Activated naive CD8-positive, alpha-beta T cell (primary cell): ENCODE data around the gene CA11.
A peak's percentile ranks its signal among the peaks of the same experiment; 100 is the strongest.

Experiments
- H3K27ac Mint-ChIP-seq: one replicate; pipeline ENCODE4 v1.8.0; 2021; ENCODE audit warnings: mixed read lengths
- H3K27me3 Mint-ChIP-seq: one replicate; pipeline ENCODE4 v1.8.0; 2021; ENCODE audit warnings: mixed read lengths
- H3K36me3 Mint-ChIP-seq: one replicate; pipeline ENCODE4 v1.8.0; 2021; ENCODE audit warnings: mixed read lengths
- H3K4me1 Mint-ChIP-seq: one replicate; pipeline ENCODE4 v1.8.0; 2021; ENCODE audit warnings: low read depth, mixed read lengths
- H3K4me3 Mint-ChIP-seq: one replicate; pipeline ENCODE4 v1.8.0; 2021; ENCODE audit warnings: mild to moderate bottlenecking, mixed read lengths
- H3K9me3 Mint-ChIP-seq: one replicate; pipeline ENCODE4 v1.8.0; 2021; ENCODE audit warnings: low read depth, mixed read lengths

The CA11 gene

DNA sequence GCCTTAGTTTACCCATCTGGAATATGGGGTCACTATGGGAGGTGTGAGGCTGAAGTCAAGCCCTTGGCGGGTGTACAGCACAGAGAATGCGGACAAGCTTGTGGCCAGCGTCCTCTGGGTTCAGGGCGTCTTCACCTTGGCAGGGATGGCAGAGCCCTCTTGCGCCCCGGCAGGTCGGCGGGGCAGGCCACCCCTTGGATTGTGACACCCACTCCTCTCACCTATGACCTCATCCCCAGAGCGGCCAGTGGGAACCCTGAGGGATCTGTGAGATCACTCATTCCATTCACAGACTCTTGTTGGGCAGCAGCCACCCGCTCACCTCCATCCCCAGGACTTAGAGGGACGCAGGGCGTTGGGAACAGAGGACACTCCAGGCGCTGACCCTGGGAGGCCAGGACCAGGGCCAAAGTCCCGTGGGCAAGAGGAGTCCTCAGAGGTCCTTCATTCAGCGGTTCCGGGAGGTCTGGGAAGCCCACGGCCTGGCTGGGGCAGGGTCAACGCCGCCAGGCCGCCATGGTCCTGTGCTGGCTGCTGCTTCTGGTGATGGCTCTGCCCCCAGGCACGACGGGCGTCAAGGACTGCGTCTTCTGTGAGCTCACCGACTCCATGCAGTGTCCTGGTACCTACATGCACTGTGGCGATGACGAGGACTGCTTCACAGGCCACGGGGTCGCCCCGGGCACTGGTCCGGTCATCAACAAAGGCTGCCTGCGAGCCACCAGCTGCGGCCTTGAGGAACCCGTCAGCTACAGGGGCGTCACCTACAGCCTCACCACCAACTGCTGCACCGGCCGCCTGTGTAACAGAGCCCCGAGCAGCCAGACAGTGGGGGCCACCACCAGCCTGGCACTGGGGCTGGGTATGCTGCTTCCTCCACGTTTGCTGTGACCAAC, 39.3 kb downstream of the CA11 start, which contains the start of gene SPACA4:
SPACA4 (plus strand) TSS at position 280 of the 896 bp plus-strand sequence; CDS start at position 517, 237 bp downstream.
- no peaks in the 10 kb centered on the region for H3K9me3 Mint-ChIP-seq
- H3K27ac Mint-ChIP-seq = no peak within 1 kb of the TSS
- H3K4me1 Mint-ChIP-seq = peaks cover 2% of the 10 kb centered on the region
- H3K36me3 Mint-ChIP-seq = no peaks in the 10 kb centered on the region
- no peak within 1 kb of the TSS for H3K4me3 Mint-ChIP-seq
- no peaks in the 10 kb centered on the region for H3K27me3 Mint-ChIP-seq

DNA sequence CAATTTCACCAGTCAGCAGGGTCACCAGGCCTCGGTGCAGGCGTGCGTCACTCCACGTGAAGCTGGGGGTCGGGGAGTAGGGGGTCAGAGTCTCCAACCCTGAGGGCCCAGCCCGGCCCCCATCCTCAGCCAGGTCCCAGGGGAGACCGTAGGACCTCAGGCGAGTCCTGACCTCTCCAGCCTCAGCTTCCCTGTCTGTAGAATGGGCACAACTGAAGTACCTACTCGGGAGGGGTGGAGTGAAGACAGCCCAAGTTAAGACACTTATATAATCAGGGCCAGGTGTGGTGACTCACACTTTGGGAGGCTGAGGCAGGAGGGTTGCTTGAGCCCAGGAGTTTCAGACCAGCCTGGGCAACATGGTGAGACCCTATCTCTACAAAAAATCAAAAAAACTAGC, 42.1 kb downstream of the CA11 start:
- Mint-ChIP-seq H3K27ac (no peak overlapping the region), H3K36me3 (no peaks in the 10 kb centered on the region), H3K4me1 (peaks cover 1% of the 10 kb centered on the region), H3K4me3 (no peak overlapping the region), H3K9me3 (no peaks in the 10 kb centered on the region), H3K27me3 (no peaks in the 10 kb centered on the region)

DNA sequence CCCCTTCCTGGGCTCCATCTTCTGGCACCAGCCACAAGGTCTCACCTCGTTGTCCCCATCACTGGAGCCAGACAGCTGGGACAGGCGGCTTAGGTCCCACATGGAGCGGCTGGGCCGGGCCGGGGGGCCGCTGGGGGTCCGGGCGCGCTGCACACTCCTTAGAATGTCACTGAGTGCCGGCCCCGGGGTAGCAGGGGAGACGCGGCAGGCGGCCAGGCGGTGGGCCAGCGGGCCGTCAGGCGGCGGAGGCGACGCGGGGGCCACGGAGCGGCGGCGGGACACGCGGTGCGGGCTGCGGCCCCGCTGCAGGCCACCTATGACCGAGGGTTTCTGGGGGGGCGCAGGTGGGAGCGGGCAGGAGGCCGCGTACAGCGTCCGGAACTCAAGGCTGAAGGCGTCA, 42.5 kb downstream of the CA11 start:
- H3K4me3 Mint-ChIP-seq = no peak overlapping the region
- H3K27ac Mint-ChIP-seq = no peak overlapping the region
- no peaks in the 10 kb centered on the region for H3K27me3 Mint-ChIP-seq

DNA sequence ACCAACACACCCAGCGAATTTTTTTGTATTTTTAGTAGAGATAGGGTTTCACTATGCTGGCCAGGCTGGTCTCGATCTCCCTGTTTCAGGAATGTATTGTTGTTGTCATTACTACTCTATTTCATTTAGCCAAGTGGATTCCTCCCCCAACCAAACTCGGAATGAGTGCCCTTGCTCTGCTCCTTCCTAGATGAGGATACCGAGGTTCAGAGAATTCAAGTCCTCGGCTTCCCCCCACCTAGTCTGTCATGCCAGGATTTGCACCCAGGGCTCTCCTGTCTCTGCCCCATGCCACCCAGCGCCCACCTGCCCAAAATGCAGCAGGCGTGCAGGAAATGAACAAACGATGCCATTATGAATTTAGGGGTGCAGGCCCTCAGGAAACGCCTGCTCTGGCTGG, 43.0 kb downstream of the CA11 start:
- Mint-ChIP-seq H3K27ac (no peak overlapping the region), H3K27me3 (no peaks in the 10 kb centered on the region)

More for the DNA sequence above, 42.5 kb downstream of the CA11 start:
- Mint-ChIP-seq H3K36me3 (no peaks in the 10 kb centered on the region), H3K9me3 (no peaks in the 10 kb centered on the region), H3K4me1 (no peaks in the 10 kb centered on the region)

DNA sequence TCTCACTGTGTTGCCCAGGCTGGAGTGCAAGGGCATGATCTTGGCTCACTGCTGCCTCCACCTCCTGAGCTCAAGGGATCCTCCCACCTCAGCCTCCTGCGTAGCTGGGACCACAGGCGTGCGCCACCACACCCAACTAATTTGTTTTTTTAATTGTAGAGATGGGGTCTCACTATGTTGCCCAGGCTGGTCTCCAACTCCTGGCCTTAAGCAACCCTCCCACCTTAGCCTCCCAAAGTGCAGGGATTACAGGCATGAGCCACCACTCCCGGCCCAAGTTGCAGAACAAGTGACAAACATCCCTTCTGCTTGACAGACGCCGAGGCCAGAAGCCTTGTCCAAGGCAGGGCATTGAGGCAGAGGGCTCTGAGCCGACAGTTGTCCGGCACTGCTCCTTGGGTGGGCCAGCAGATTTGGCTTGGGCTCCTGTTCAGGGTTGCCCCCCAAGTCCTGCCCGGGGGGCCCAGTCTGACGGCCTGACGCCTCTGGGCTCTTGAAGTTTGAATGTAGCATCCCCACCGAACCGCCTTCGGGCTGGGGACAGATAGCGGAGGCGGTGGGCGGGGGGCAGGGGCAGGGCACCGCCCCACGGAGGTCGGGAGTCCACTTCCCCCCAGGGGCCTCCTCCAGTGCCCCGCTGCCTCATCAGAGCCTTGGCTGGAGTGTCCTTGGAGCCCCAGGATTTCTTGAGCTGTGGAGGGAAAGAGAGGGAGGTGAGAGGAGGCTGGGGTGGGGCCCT, 45.1 kb downstream of the CA11 start:
- Mint-ChIP-seq H3K4me1 (no peaks in the 10 kb centered on the region), H3K36me3 (no peaks in the 10 kb centered on the region), H3K27ac (no peak overlapping the region), H3K27me3 (no peaks in the 10 kb centered on the region), H3K4me3 (no peak overlapping the region), H3K9me3 (no peaks in the 10 kb centered on the region)

More for the DNA sequence above, 43.0 kb downstream of the CA11 start:
- Mint-ChIP-seq H3K4me1 (no peaks in the 10 kb centered on the region), H3K36me3 (no peaks in the 10 kb centered on the region), H3K9me3 (no peaks in the 10 kb centered on the region), H3K4me3 (no peak overlapping the region)

DNA sequence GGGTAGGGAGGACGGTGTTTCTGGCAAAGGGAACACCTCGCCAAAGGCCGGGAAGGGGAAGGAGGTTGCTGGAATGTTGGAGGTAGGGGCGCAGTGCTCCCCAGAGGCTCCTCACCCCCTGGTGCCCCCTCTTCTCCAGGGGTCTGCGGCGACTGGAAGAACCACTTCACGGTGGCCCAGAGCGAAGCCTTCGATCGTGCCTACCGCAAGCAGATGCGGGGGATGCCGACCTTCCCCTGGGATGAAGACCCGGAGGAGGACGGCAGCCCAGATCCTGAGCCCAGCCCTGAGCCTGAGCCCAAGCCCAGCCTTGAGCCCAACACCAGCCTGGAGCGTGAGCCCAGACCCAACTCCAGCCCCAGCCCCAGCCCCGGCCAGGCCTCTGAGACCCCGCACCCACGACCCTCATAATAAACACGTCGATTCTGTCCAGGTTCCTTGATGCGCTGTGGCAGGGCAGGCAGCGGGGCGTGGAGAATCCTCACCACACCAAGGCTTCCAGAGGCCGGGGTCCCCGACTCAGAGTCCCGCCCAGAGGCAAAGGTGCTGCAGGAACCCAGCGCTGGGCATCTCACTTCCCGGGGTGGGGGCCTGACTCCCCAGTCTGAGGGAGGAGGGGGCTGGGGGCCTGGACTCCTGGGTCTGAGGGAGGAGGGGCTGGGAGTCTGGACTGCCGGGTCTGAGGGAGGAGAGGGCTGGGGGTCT, 46.8 kb downstream of the CA11 start:
- Mint-ChIP-seq H3K36me3 (no peaks in the 10 kb centered on the region), H3K4me3 (no peak overlapping the region), H3K27me3 (no peaks in the 10 kb centered on the region), H3K9me3 (no peaks in the 10 kb centered on the region), H3K4me1 (peaks cover 1% of the 10 kb centered on the region), H3K27ac (no peak overlapping the region)

DNA sequence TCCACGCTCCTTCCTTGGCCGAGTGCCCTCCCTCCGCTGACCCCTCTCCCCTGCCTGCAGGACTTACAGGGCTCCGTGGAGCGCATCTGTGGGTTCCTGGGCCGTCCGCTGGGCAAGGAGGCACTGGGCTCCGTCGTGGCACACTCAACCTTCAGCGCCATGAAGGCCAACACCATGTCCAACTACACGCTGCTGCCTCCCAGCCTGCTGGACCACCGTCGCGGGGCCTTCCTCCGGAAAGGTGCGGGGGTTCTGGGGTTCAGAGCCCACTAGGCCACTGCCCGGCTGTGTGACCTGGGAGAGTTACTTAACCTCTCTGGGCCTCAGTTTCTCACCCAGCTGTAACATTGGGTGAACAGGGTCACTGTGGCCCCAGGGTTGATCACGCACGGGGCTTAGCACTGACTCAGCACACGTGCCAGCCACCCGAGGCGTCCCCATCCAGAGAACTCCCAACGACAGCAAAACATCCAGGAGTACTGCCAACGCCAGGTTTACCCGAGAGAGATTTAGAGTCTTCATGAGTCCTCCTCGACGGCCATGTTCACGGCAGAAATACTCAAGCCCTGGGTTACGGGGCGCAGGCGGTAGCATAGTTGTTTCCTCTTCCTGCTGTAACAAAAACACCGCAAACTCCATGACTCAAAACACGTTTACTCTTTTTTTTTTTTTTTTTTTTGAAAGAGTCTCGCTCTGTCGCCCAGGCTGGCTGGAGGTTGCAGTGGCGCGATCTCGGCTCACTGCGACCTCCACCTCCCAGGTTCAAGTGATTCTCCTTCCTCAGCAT, 49.1 kb downstream of the CA11 start:
- peak overlapping the region; percentile 54 for H3K27ac Mint-ChIP-seq
- H3K36me3 Mint-ChIP-seq = no peaks in the 10 kb centered on the region
- H3K9me3 Mint-ChIP-seq = no peaks in the 10 kb centered on the region
- no peaks in the 10 kb centered on the region for H3K27me3 Mint-ChIP-seq
- peak overlapping the region; percentile 7 for H3K4me3 Mint-ChIP-seq
- peaks cover 1% of the 10 kb centered on the region for H3K4me1 Mint-ChIP-seq

GRCh38 chr19:48596237-48596636, 49.8 kb downstream of the CA11 start:
- Mint-ChIP-seq H3K4me1 (peaks cover 1% of the 10 kb centered on the region), H3K36me3 (no peaks in the 10 kb centered on the region), H3K9me3 (no peaks in the 10 kb centered on the region), H3K27ac (no peak overlapping the region), H3K4me3 (no peak overlapping the region), H3K27me3 (no peaks in the 10 kb centered on the region)

- Mint-ChIP-seq H3K4me1 (peaks cover 1% of the 10 kb centered on the region), H3K27me3 (no peaks in the 10 kb centered on the region), H3K9me3 (no peaks in the 10 kb centered on the region), H3K36me3 (no peaks in the 10 kb centered on the region), H3K4me3 (no peak overlapping the region), H3K27ac (no peak overlapping the region)
Observed at GRCh38 chr19:48595833-48596232, 50.2 kb downstream of the CA11 start.

GRCh38 chr19:48595171-48595570, 50.8 kb downstream of the CA11 start:
- Mint-ChIP-seq H3K27ac (no peak overlapping the region), H3K4me3 (peak overlapping the region; percentile 20), H3K9me3 (no peaks in the 10 kb centered on the region), H3K4me1 (peaks cover 1% of the 10 kb centered on the region), H3K27me3 (no peaks in the 10 kb centered on the region), H3K36me3 (no peaks in the 10 kb centered on the region)

GRCh38 chr19:48591021-48591420, 55.0 kb downstream of the CA11 start:
- Mint-ChIP-seq H3K4me1 (peaks cover 9% of the 10 kb centered on the region), H3K27me3 (no peaks in the 10 kb centered on the region), H3K9me3 (no peaks in the 10 kb centered on the region), H3K4me3 (no peak overlapping the region), H3K36me3 (no peaks in the 10 kb centered on the region), H3K27ac (no peak overlapping the region)

DNA sequence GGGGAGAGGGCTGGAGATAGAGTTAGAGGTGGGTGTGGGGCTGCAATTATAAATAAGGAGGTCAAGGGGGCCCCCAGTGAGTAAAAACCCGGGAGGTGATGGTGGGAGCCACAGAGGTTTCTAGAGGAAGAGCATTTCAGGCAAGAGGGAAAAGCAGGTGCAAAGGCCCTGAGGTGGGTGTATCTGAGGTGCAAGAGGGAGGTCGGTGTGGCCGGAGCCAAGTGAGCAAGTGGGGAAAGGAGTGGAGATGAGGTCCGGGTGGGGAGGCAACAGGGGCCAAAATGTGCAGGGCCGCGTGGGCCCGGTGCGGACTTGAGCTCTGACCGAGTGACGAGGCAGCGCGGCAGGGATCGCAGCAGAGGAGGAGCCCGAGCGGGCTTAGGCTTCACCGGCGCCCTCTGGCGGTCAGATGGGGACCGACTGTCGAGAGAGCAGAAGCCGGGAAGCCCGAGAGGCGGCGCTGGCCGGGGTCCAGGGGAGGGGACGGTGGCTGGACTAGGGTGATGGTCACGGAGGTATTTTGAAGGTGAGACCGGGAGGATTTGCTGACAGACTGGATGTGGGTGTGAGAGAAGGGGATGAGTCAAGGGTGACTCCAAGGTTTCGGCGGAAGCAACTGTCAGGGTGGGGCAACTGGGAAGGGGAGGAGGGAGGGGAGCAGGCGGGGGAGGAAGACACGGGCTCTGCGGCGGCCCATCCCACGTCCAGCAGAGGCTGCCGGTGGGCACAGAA, 57.2 kb downstream of the CA11 start:
- no peaks in the 10 kb centered on the region for H3K36me3 Mint-ChIP-seq
- H3K27ac Mint-ChIP-seq = no peak overlapping the region
- peaks cover 8% of the 10 kb centered on the region for H3K4me1 Mint-ChIP-seq
- no peaks in the 10 kb centered on the region for H3K9me3 Mint-ChIP-seq
- H3K27me3 Mint-ChIP-seq = no peaks in the 10 kb centered on the region
- H3K4me3 Mint-ChIP-seq = peak overlapping the region; percentile 54
